ENCODE measurements around the gene SESN3. TPM values are rescaled to one million over a fixed set of nuclear protein-coding genes. Genes with fewer than 3 reads are reported as not detected.
"Not testable (repeated sequence)": the region's sequence is repeated elsewhere in the genome, so short reads cannot be mapped to it uniquely, and the experiment has no call there.

SESN3 gene
- total RNA-seq, 1 experiment from 2014 or later = 0.55 TPM

- intact Hi-C loops (cut with micrococcal nuclease) = no loop called here
- Histone ChIP-seq H3K4me2 (ENCODE audit: low read length) (no peak overlapping the region), H3K4me3 (ENCODE audit: low read length) (no peak overlapping the region), H3K9me2 (replicated peaks; ENCODE audit: low read length) (no peaks in the 10 kb centered on the region), H3K27ac (ENCODE audit: low read length) (no peak overlapping the region), H3K27me3 (ENCODE audit: low read length) (peaks cover 15% of the 10 kb centered on the region), H3F3A (ENCODE audit: low read length, unreplicated experiment) (no peaks in the 10 kb centered on the region), H3K36me3 (ENCODE audit: low read depth, low read length) (no peaks in the 10 kb centered on the region), H3K9ac (ENCODE audit: low read length) (no peak overlapping the region), H3K4me1 (ENCODE audit: insufficient read depth, low read length) (no peaks in the 10 kb centered on the region), H3K79me2 (ENCODE audit: low read length) (no peaks in the 10 kb centered on the region), H4K20me1 (ENCODE audit: low read length) (no peaks in the 10 kb centered on the region), H3K9me3 (ENCODE audit: low read length) (no peaks in the 10 kb centered on the region), H2AFZ (ENCODE audit: low read length) (no peak overlapping the region)
- DNase-seq (no peak), ATAC-seq (no peak)
- ChIA-PET CTCF (no interaction called here), POLR2A (ENCODE audit: unreplicated experiment) (no interaction called here)
- no peak for TF ChIP-seq EZH2 (IDR thresholded peaks at IDR 0.05; ENCODE audit: low read length, unreplicated experiment)
- BruUV-seq (replicated peaks) = no TSS peak
Measured at GRCh38 chr11:95277868-95278267, 46.9 kb upstream of the SESN3 start.

DNA sequence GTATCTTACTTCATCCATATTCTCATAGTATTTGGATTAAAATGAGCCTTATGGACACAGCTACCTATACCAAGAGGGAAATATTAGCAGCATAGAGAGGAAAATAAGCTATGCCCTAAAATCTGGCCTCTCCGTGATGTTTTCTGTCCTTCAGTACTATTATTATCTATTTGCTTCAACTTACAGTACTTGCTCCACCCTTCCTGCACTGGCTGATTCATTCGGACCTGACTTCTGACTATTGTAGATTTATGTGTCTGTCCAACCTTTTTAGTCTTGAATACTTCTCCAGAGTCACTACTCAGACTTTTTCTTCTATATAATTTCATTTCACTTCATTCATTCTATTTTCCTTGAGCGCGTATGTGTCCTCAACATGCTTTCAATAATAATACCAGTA lies 45.1 kb upstream of the SESN3 start:
- H3K79me2 ChIP-seq (ENCODE audit: low read length) = no peaks in the 10 kb centered on the region
- no peak for TF ChIP-seq EZH2 (IDR thresholded peaks at IDR 0.05; ENCODE audit: low read length, unreplicated experiment)
- H3K36me3 ChIP-seq (ENCODE audit: low read depth, low read length) = no peaks in the 10 kb centered on the region
- H3K4me2 ChIP-seq (ENCODE audit: low read length) = no peak overlapping the region
- H3K9me2 ChIP-seq (replicated peaks; ENCODE audit: low read length) = no peaks in the 10 kb centered on the region
- H3K9me3 ChIP-seq (ENCODE audit: low read length) = no peaks in the 10 kb centered on the region
- no peaks in the 10 kb centered on the region for H4K20me1 ChIP-seq (ENCODE audit: low read length)
- ATAC-seq = no peak
- BruUV-seq (replicated peaks) = no TSS peak
- no peak for DNase-seq
- H2AFZ ChIP-seq (ENCODE audit: low read length) = no peak overlapping the region
- no peak overlapping the region for H3K4me3 ChIP-seq (ENCODE audit: low read length)
- H3F3A ChIP-seq (ENCODE audit: low read length, unreplicated experiment) = no peaks in the 10 kb centered on the region
- ChIA-PET POLR2A (ENCODE audit: unreplicated experiment) (no interaction called here), CTCF (no interaction called here)
- no peaks in the 10 kb centered on the region for H3K4me1 ChIP-seq (ENCODE audit: insufficient read depth, low read length)
- H3K27me3 ChIP-seq (ENCODE audit: low read length) = peaks cover 19% of the 10 kb centered on the region
- no peak overlapping the region for H3K9ac ChIP-seq (ENCODE audit: low read length)
- no peak overlapping the region for H3K27ac ChIP-seq (ENCODE audit: low read length)
- intact Hi-C loops (cut with micrococcal nuclease) = no loop called here

- H3K27ac ChIP-seq (ENCODE audit: low read length); H3K79me2 ChIP-seq (ENCODE audit: low read length); H3K9me2 ChIP-seq (replicated peaks; ENCODE audit: low read length); CTCF ChIA-PET; H3K9me3 ChIP-seq (ENCODE audit: low read length); POLR2A ChIA-PET (ENCODE audit: unreplicated experiment); H3K4me1 ChIP-seq (ENCODE audit: insufficient read depth, low read length); H3K4me2 ChIP-seq (ENCODE audit: low read length); ATAC-seq; BruUV-seq (replicated peaks); DNase-seq; H3F3A ChIP-seq (ENCODE audit: low read length, unreplicated experiment); intact Hi-C loops (cut with micrococcal nuclease); H2AFZ ChIP-seq (ENCODE audit: low read length); H3K4me3 ChIP-seq (ENCODE audit: low read length); H3K36me3 ChIP-seq (ENCODE audit: low read depth, low read length); H4K20me1 ChIP-seq (ENCODE audit: low read length); H3K9ac ChIP-seq (ENCODE audit: low read length): not testable (repeated sequence)
- peaks cover 16% of the 10 kb centered on the region for H3K27me3 ChIP-seq (ENCODE audit: low read length)
Measured at GRCh38 chr11:95273618-95274017, 42.6 kb upstream of the SESN3 start.

DNA sequence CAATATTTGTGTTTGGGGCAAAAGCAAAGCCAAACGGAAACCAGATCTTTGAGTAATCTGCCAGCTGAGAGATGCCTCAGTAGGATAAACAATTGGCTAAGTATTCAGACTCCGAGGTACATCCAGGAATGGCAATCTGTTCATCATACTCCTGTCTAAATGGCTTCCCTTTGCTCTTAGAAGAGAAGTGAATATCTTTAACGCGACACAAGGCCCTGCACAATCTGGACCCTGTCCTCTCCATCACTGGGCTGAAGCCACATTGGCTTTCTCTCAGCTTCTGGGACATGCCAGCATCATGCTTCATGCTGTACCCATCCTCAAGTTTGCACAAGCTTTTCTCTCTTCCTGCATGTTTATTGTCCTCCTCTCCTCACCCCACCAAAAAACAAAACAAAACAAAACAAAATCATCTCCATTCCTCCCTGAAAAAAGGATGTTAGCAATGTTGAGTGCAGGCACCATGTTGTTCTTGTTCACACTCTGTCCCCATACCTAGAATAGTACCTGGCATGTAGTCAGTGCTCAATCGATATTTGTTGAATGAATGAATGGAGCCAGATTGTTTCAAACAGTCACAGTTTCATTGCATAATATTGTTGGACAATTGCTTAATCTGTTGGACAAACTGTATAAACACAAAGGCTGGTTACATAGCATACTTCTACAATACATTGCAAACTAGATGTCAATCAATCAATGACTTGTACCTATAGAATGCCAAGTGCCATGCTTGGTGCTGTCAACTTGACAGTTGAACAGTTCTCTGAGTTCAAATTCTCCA lies 38.2 kb upstream of the SESN3 start:
- POLR2A ChIA-PET (ENCODE audit: unreplicated experiment) = no interaction called here

More for the DNA sequence above, 38.2 kb upstream of the SESN3 start:
- H4K20me1 ChIP-seq (ENCODE audit: low read length) = no peaks in the 10 kb centered on the region
- no peak overlapping the region for H3K9ac ChIP-seq (ENCODE audit: low read length)
- no peaks in the 10 kb centered on the region for H3F3A ChIP-seq (ENCODE audit: low read length, unreplicated experiment)
- no TSS peak for BruUV-seq (replicated peaks)
- ATAC-seq (no peak), DNase-seq (no peak)
- CTCF ChIA-PET = no interaction called here
- H3K4me2 ChIP-seq (ENCODE audit: low read length) = no peak overlapping the region
- no peaks in the 10 kb centered on the region for H3K9me2 ChIP-seq (replicated peaks; ENCODE audit: low read length)
- no peaks in the 10 kb centered on the region for H3K79me2 ChIP-seq (ENCODE audit: low read length)
- TF ChIP-seq EZH2 (IDR thresholded peaks at IDR 0.05; ENCODE audit: low read length, unreplicated experiment) (no peak), EZH2phosphoT487 (IDR thresholded peaks at IDR 0.05; ENCODE audit: borderline replicate concordance, low read length) (no peak)
- TF ChIP-seq, protein P1, sequence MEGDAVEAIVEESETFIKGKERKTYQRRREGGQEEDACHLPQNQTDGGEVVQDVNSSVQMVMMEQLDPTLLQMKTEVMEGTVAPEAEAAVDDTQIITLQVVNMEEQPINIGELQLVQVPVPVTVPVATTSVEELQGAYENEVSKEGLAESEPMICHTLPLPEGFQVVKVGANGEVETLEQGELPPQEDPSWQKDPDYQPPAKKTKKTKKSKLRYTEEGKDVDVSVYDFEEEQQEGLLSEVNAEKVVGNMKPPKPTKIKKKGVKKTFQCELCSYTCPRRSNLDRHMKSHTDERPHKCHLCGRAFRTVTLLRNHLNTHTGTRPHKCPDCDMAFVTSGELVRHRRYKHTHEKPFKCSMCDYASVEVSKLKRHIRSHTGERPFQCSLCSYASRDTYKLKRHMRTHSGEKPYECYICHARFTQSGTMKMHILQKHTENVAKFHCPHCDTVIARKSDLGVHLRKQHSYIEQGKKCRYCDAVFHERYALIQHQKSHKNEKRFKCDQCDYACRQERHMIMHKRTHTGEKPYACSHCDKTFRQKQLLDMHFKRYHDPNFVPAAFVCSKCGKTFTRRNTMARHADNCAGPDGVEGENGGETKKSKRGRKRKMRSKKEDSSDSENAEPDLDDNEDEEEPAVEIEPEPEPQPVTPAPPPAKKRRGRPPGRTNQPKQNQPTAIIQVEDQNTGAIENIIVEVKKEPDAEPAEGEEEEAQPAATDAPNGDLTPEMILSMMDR (conservative IDR thresholded peaks at IDR 0.05; ENCODE audit: low read depth, low read length) = no peak
- H3K36me3 ChIP-seq (ENCODE audit: low read depth, low read length) = no peaks in the 10 kb centered on the region
- H3K27me3 ChIP-seq (ENCODE audit: low read length) = peaks cover 13% of the 10 kb centered on the region
- H3K4me1 ChIP-seq (ENCODE audit: insufficient read depth, low read length) = no peaks in the 10 kb centered on the region
- H3K27ac ChIP-seq (ENCODE audit: low read length) = no peak overlapping the region
- no peaks in the 10 kb centered on the region for H3K9me3 ChIP-seq (ENCODE audit: low read length)
- intact Hi-C loops (cut with micrococcal nuclease) = no loop called here
- no peak overlapping the region for H2AFZ ChIP-seq (ENCODE audit: low read length)
- H3K4me3 ChIP-seq (ENCODE audit: low read length) = no peak overlapping the region

Measured in PC-3 (cell line).